Tibial nerve (tissue), 4 donors: ENCODE measurements around the gene PARN. TPM values are rescaled to one million over a fixed set of nuclear protein-coding genes. Genes with fewer than 3 reads are reported as not detected.

Experiments used
- DNase-seq, 2 donors: peaks; one replicate each; pipeline ENCODE4 v3.0.0-alpha.2; 2019; ENCODE audit warnings: low spot score in 2 of 2
- H3K27ac ChIP-seq, 4 donors: fragments of 200-600 bp; sonication (generic) in 3 of 4; one replicate each; pipeline ENCODE4 v1.5.1; 2017 to 2019; ENCODE audit warnings: mild to moderate bottlenecking in 1 of 4
- H3K27me3 ChIP-seq, 2 donors: fragments of 200-600 bp; sonication (generic) in 1 of 2; one replicate each; pipeline versions ENCODE4 v1.5.1 to v1.6.0; 2017 to 2019
- H3K36me3 ChIP-seq, 3 donors: fragments of 200-600 bp; sonication (generic); one replicate each; pipeline ENCODE4 v1.5.1; 2018 to 2019
- H3K4me1 ChIP-seq, 4 donors: fragments of 200-600 bp; sonication (generic) in 3 of 4; one replicate each; pipeline ENCODE4 v1.5.1; 2017 to 2019
- H3K4me3 ChIP-seq, 4 donors: fragments of 200-600 bp; sonication (generic) in 3 of 4; one replicate each; pipeline ENCODE4 v1.5.1; 2017 to 2019; ENCODE audit warnings: mild to moderate bottlenecking in 1 of 4, moderate library complexity in 1 of 4
- H3K9me3 ChIP-seq, 4 donors: fragments of 200-600 bp; sonication (generic) in 3 of 4; one replicate each; pipeline ENCODE4 v1.5.1; 2017 to 2019
- EP300 ChIP-seq, 2 donors: sonication (generic); formaldehyde crosslinking; IDR thresholded peaks; one replicate each; pipeline ENCODE4 v1.6.1; 2017; ENCODE audit warnings: antibody characterized with exemption in 2 of 2, mild to moderate bottlenecking in 1 of 2
- POLR2A ChIP-seq, 2 donors: fragments of 450-650 bp; IDR thresholded peaks; one replicate each; pipeline ENCODE4 v1.6.1; 2017; ENCODE audit warnings: antibody characterized with exemption in 2 of 2, mild to moderate bottlenecking in 2 of 2, moderate library complexity in 2 of 2
- WGBS, 2 donors: methylation state at CpG; one replicate each; pipeline ENCODE4 v1.1.5; 2018; 5-methylcytosine and 5-hydroxymethylcytosine counted together
- total RNA-seq, 4 donors: library from RNA; depleted of rRNA; stranded (reverse); fragments of >200 nt; gene quantifications; one replicate each; pipeline ENCODE4 v1.1.0, GENCODE V29; 2016
- TF ChIP-seq, protein P1 (sequence below), 5 experiments: fragments of 200-600 bp in 3 of 5; fragments of 450-650 bp in 2 of 5; sonication (generic) in 3 of 5; IDR thresholded peaks; one replicate each; pipeline ENCODE4 v1.5.1; 2016 to 2019; ENCODE audit warnings: antibody characterized with exemption in 5 of 5, mild to moderate bottlenecking in 3 of 5, moderate library complexity in 2 of 5

PARN gene
- total RNA-seq, 4 donors from 2014 or later, result 36.5 to 49.8 (median 40.6) TPM

DNA sequence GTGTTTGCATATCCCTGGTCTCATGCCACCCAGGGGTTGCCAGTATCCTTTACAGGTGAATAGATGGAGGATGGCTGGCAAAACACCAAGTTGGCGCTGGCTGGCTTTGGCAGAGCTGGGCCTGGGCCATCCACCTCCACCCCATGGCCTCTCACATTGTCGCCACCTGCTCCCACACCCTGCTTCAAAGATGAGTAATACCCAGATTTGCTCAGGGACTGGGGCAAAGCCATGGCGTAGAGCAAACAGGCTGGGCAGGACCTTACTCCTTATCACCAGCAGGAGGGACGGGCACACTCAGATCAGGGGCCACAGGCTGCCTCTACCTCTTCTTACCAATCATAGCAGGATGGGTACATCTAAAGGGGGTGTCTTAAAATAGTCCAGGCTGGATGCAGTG is 39.7 kb upstream of the PARN start:
- Histone ChIP-seq H3K27ac (no peak overlapping the region), H3K27me3 (no peaks in the 10 kb centered on the region), H3K4me1 (no peaks in the 10 kb centered on the region), H3K4me3 (no peak overlapping the region), H3K9me3 (no peaks in the 10 kb centered on the region), H3K36me3 (peaks cover 0 to 59% (median 0%) of the 10 kb centered on the region in 3 donors)
- WGBS, 2 donors, result 97 to 98% methylated on average over 4 of the region's 4 CpGs
- no peak for TF ChIP-seq POLR2A (IDR thresholded peaks at IDR 0.05)
- no peak for TF ChIP-seq EP300 (IDR thresholded peaks at IDR 0.05)
- TF ChIP-seq, protein P1, sequence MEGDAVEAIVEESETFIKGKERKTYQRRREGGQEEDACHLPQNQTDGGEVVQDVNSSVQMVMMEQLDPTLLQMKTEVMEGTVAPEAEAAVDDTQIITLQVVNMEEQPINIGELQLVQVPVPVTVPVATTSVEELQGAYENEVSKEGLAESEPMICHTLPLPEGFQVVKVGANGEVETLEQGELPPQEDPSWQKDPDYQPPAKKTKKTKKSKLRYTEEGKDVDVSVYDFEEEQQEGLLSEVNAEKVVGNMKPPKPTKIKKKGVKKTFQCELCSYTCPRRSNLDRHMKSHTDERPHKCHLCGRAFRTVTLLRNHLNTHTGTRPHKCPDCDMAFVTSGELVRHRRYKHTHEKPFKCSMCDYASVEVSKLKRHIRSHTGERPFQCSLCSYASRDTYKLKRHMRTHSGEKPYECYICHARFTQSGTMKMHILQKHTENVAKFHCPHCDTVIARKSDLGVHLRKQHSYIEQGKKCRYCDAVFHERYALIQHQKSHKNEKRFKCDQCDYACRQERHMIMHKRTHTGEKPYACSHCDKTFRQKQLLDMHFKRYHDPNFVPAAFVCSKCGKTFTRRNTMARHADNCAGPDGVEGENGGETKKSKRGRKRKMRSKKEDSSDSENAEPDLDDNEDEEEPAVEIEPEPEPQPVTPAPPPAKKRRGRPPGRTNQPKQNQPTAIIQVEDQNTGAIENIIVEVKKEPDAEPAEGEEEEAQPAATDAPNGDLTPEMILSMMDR (IDR thresholded peaks at IDR 0.05), result no peak
- DNase-seq, result no peak

DNA sequence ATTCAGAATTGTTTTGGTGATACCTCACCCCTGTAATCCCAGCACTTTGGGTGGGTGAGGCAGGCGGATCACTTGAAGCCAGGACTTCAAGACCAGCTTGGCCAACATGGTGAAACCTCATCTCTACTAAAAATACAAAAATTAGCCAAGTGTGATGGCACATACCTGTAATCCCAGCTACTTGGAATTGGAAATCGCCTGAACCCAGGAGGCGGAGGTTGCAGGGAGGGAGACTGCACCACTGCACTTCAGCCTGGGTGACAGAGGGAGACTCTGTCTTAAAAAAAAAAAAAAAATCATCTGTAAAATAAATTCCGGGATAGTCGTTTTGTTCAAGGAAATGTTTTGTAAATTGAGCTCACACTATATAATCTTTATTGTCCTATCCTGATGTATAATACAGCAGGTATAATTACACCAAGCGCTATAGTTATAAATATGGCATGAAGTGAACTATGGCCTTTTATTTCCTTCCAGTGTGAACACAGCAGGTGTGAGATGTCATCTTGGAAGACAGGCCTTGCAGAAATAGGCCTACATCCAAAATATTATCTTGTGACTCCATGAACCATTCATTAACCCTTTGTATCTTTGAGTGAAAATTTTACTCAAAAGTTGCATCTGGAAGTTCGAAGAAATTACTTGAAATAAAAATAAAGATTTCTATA is 38.6 kb upstream of the PARN start:
- TF ChIP-seq, protein P1 (IDR thresholded peaks at IDR 0.05), result no peak
- no peak overlapping the region for H3K27ac ChIP-seq
- peaks cover 0 to 70% (median 0%) of the 10 kb centered on the region in 3 donors for H3K36me3 ChIP-seq
- no peak for DNase-seq
- no peaks in the 10 kb centered on the region for H3K9me3 ChIP-seq
- H3K4me1 ChIP-seq, result no peaks in the 10 kb centered on the region
- 82 to 86% methylated on average over 7 of the region's 7 CpGs for WGBS, 2 donors
- no peaks in the 10 kb centered on the region for H3K27me3 ChIP-seq
- H3K4me3 ChIP-seq, result no peak overlapping the region

DNA sequence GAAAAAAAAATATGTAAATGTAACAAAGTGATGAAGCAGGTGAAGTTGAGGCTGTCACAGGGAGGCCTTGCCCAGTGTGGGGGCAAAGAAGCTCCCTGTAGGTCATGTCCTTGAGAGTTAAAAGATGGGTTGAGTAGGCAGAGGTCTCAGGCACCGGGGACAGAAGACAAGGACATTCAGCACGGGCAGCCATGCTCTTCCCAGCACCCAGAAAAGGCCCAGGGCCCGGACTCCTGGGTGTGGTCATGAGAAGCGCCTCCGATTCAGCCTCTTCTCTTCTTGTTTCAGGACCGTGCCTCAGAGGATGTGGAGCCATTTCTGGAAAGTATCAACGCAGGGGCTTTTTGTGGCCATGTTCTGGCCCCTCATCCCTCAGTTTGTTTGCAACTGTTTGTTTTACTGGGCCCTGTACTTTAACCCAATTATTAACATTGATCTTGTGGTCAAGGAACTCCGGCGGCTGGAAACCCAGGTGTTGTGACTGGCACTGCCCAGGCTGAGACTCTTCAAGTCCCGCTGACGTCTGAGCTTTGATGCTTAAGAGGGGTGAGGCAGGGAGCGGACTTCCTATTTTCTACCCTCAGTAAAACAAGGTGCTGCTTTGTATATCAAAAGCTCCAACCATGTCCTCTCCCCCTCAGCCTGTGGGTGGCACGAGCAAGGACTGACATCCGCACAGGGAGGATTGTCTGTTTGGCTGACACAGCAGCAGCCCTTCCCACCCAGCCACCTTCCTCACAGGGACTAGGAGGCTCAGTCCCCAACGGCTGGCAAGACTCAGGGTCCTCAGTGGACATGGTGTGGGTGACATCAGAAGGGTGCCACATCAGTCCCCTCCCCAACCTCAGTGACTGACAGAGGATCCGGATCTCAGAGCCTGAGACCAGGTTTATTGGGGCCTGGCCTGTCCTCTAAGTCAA is 37.5 kb upstream of the PARN start:
- Histone ChIP-seq H3K9me3 (no peaks in the 10 kb centered on the region), H3K4me3 (no peak overlapping the region), H3K4me1 (no peaks in the 10 kb centered on the region), H3K27me3 (no peaks in the 10 kb centered on the region), H3K36me3 (peaks cover 0 to 81% (median under 1%) of the 10 kb centered on the region in 3 donors), H3K27ac (no peak overlapping the region)
- no peak for DNase-seq
- TF ChIP-seq, protein P1 (IDR thresholded peaks at IDR 0.05), result no peak
- no peak for TF ChIP-seq POLR2A (IDR thresholded peaks at IDR 0.05)
- WGBS, 2 donors, result 81 to 84% methylated on average over 14 to 15 of the region's 16 CpGs

DNA sequence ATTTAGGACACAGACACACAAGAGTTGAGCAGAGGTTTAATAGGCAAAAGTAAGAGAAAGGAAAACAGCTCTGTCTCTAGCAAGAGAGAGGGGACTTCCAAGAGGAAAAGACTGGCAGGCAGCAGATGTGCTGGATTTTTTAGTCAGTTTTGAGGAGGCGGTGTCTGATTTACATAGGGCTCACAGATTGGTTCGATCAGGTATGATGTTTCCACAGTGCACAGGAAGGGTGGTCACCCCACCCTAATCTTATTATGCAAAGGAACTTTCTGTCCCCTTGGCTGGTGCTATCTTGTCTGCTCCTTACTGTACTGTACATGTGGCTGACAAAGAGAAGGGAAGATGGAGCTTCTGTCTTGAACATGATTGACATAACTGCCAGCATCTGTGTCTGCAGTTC is 28.0 kb upstream of the PARN start:
- Histone ChIP-seq H3K4me1 (no peaks in the 10 kb centered on the region), H3K36me3 (peaks cover 6 to 95% (median 21%) of the 10 kb centered on the region in 3 donors), H3K27ac (no peak overlapping the region), H3K9me3 (no peaks in the 10 kb centered on the region), H3K27me3 (no peaks in the 10 kb centered on the region), H3K4me3 (no peak overlapping the region)
- TF ChIP-seq EP300 (IDR thresholded peaks at IDR 0.05), result no peak
- no peak for DNase-seq
- WGBS, 2 donors, result 89 to 92% methylated on average over 2 of the region's 2 CpGs

DNA sequence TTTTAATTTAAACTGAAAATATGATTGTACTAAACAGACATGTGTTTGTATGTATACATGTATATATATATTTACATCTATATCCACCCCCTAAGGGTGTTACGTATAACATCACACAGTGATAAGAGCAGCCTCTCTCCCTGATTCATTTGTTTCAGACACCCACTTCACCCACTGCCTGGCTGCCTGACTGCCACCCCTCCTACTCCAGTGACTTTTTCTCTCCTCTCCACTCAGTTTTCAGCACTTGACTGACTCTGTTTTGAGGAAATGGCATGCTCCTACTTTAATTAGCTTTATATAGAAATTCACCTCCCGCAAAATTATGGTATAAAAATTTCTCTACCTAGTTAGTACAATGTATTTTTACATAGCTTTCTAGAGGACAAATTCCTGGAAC is 22.7 kb upstream of the PARN start:
- H3K27ac ChIP-seq, result no peak overlapping the region
- H3K9me3 ChIP-seq, result no peaks in the 10 kb centered on the region
- TF ChIP-seq POLR2A (IDR thresholded peaks at IDR 0.05) (no peak), EP300 (IDR thresholded peaks at IDR 0.05) (no peak)
- no peak for DNase-seq
- H3K27me3 ChIP-seq, result no peaks in the 10 kb centered on the region
- 88 to 91% methylated on average over 2 of the region's 2 CpGs for WGBS, 2 donors
- H3K36me3 ChIP-seq, result peaks cover 6 to 95% (median 32%) of the 10 kb centered on the region in 3 donors
- H3K4me1 ChIP-seq, result no peaks in the 10 kb centered on the region
- H3K4me3 ChIP-seq, result no peak overlapping the region

DNA sequence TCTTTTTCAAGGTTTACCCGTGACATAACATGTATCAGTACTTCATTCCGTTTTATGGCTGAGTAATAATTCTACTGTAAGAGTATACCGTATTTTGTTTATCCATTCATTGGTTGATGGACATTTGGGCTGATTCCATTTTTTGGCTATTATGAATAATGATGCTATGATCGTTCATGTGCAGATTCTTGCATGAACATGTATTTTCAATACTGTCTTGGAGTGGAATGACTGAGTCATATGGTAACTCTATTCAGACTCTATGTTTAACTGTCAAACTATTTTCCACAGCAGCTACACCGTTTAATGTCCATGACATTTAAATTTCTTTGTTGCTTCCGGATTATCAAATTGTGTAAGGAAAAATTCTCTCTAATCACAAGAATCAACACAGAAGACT is 20.6 kb upstream of the PARN start:
- no peak overlapping the region for H3K27ac ChIP-seq
- no peak for DNase-seq
- H3K4me1 ChIP-seq, result no peaks in the 10 kb centered on the region
- peaks cover 0 to 95% (median 30%) of the 10 kb centered on the region in 3 donors for H3K36me3 ChIP-seq
- no peaks in the 10 kb centered on the region for H3K9me3 ChIP-seq
- TF ChIP-seq POLR2A (IDR thresholded peaks at IDR 0.05) (no peak), EP300 (IDR thresholded peaks at IDR 0.05) (no peak)
- TF ChIP-seq, protein P1 (IDR thresholded peaks at IDR 0.05), result no peak
- no peak overlapping the region for H3K4me3 ChIP-seq
- 85 to 87% methylated on average over 6 of the region's 6 CpGs for WGBS, 2 donors
- no peaks in the 10 kb centered on the region for H3K27me3 ChIP-seq
